Fibroblast of peridontal ligament (primary cell): ENCODE results near the gene MT2A.

ENCODE experiments used
- DNase-seq: peaks from one replicate; pipeline ENCODE4 v3.0.0-alpha.2; 2010; ENCODE audit errors: extremely low read depth

The MT2A gene

GRCh38 chr16:56637814-56638750, 29.7 kb downstream of the MT2A start, which contains the start of gene MT1A:
MT1A (plus strand) TSS chr16:56638666; CDS start chr16:56638739, 73 bp downstream.
- DNase-seq = peak; percentile 20

GRCh38 chr16:56639045-56639444, 30.7 kb downstream of the MT2A start:
- no peak for DNase-seq

GRCh38 chr16:56640076-56640475, 31.7 kb downstream of the MT2A start:
- no peak for DNase-seq

- no peak for DNase-seq
Measured at GRCh38 chr16:56641166-56641565, 32.8 kb downstream of the MT2A start.

GRCh38 chr16:56643080-56643778, 34.8 kb downstream of the MT2A start:
- DNase-seq = peak; percentile 17

GRCh38 chr16:56643833-56644232, 35.4 kb downstream of the MT2A start:
- DNase-seq = no peak

- DNase-seq = no peak
Measured at GRCh38 chr16:56645311-56645710, 36.9 kb downstream of the MT2A start.

- DNase-seq = no peak
Measured at GRCh38 chr16:56645838-56646237, 37.5 kb downstream of the MT2A start.

GRCh38 chr16:56647641-56648431, 39.5 kb downstream of the MT2A start:
- DNase-seq = no peak

GRCh38 chr16:56649271-56649670, 40.9 kb downstream of the MT2A start:
- no peak for DNase-seq

GRCh38 chr16:56649820-56650219, 41.4 kb downstream of the MT2A start:
- DNase-seq = no peak

- DNase-seq = no peak
Measured at GRCh38 chr16:56651586-56651985, 43.2 kb downstream of the MT2A start, which contains the start of gene MT1B. MT1B (plus strand) TSS chr16:56651886; CDS start chr16:56651954, 68 bp downstream.

GRCh38 chr16:56652600-56652999, 44.2 kb downstream of the MT2A start:
- DNase-seq = no peak

- no peak for DNase-seq
Measured at GRCh38 chr16:56653218-56653617, 44.8 kb downstream of the MT2A start.

- DNase-seq = no peak
Measured at GRCh38 chr16:56657555-56658326, 49.4 kb downstream of the MT2A start, which contains the start of gene MT1F. MT1F (plus strand) TSS chr16:56657959; CDS start chr16:56658059, 100 bp downstream.

GRCh38 chr16:56658327-56658875, 50.0 kb downstream of the MT2A start:
- no peak for DNase-seq
